GM19025 (cell line): Measurements from ENCODE around the gene FIBP.
"Not testable (repeated sequence)": the region's sequence is repeated elsewhere in the genome, so short reads cannot be mapped to it uniquely, and the experiment has no call there.

Experiments used
- ATAC-seq: cut with Tn5 transposase; IDR thresholded peaks from one replicate; pipeline ENCODE4 v1.9.1; 2021; ENCODE audit warnings: mild to moderate bottlenecking, low read depth, moderate library complexity; ENCODE audit not compliant: unreplicated experiment

The FIBP gene

GRCh38 chr11:65915101-65915820 is 27.0 kb upstream of the FIBP start:
- ATAC-seq: no peak

- no peak for ATAC-seq
Measured at GRCh38 chr11:65912845-65913244, 24.6 kb upstream of the FIBP start.

GRCh38 chr11:65911682-65912568 is 23.7 kb upstream of the FIBP start:
- ATAC-seq: no peak

- ATAC-seq: no peak
Measured at GRCh38 chr11:65907878-65908277, 19.6 kb upstream of the FIBP start.

- ATAC-seq: no peak
Measured at GRCh38 chr11:65906602-65907001, 18.3 kb upstream of the FIBP start.

- ATAC-seq: no peak
Measured at GRCh38 chr11:65903715-65904114, 15.4 kb upstream of the FIBP start.

GRCh38 chr11:65903068-65903481 is 14.8 kb upstream of the FIBP start:
- no peak for ATAC-seq

- ATAC-seq: no peak
Measured at GRCh38 chr11:65900899-65901180, 12.6 kb upstream of the FIBP start.

- peak; percentile 85 for ATAC-seq
Measured at GRCh38 chr11:65900125-65900898, 12.0 kb upstream of the FIBP start, which contains the start of gene FOSL1. Gene FOSL1 (minus strand): TSS chr11:65900388. CDS start chr11:65900339, 49 bp downstream.

GRCh38 chr11:65899356-65900124 is 11.3 kb upstream of the FIBP start:
- no peak for ATAC-seq

GRCh38 chr11:65898656-65899355 is 10.5 kb upstream of the FIBP start:
- ATAC-seq: no peak

GRCh38 chr11:65897020-65897471 is 8.8 kb upstream of the FIBP start:
- ATAC-seq: no peak

- no peak for ATAC-seq
Measured at GRCh38 chr11:65896034-65896999, 8.0 kb upstream of the FIBP start.

- no peak for ATAC-seq
Measured at GRCh38 chr11:65895482-65895981, 7.3 kb upstream of the FIBP start.

- ATAC-seq: no peak
Measured at GRCh38 chr11:65894034-65894591, 5.8 kb upstream of the FIBP start.

- ATAC-seq: no peak
Measured at GRCh38 chr11:65892661-65893317, 4.5 kb upstream of the FIBP start.

GRCh38 chr11:65892137-65892540 is 3.9 kb upstream of the FIBP start:
- not testable (repeated sequence) for ATAC-seq
